ENCODE data around the gene TOP1. TPM values are rescaled to one million over a fixed set of nuclear protein-coding genes. Genes with fewer than 3 reads are reported as not detected.

Gene TOP1
- total RNA-seq, 1 donor from 2014 or later: 17.2 TPM

GRCh38 chr20:41045671-41046070, 17.0 kb downstream of the TOP1 start:
- H3K27me3 ChIP-seq (ENCODE audit: control insufficient read depth in 3 of 3, insufficient read depth in 3 of 3, low read length in 3 of 3): no peaks in the 10 kb centered on the region
- no peak overlapping the region for H3K27ac ChIP-seq (ENCODE audit: low read depth, low read length)
- no peaks in the 10 kb centered on the region for H3K9me3 ChIP-seq (ENCODE audit: control insufficient read depth in 3 of 3, low read length in 3 of 3)
- H3K4me1 ChIP-seq (ENCODE audit: control insufficient read depth in 3 of 3, insufficient read depth in 3 of 3, low read length in 3 of 3): peaks cover 32 to 43% (median 35%) of the 10 kb centered on the region in 3 donors
- no peak overlapping the region for H3K4me3 ChIP-seq (ENCODE audit: low read length in 3 of 3)
- H3K36me3 ChIP-seq (ENCODE audit: control insufficient read depth in 3 of 3, insufficient read depth in 3 of 3, low read length in 3 of 3): no peaks in the 10 kb centered on the region
- H3K9ac ChIP-seq (ENCODE audit: low read depth in 1 of 3, low read length in 3 of 3): no peak overlapping the region

- Histone ChIP-seq H3K4me1 (ENCODE audit: control insufficient read depth in 3 of 3, insufficient read depth in 3 of 3, low read length in 3 of 3) (peaks cover 42 to 50% (median 44%) of the 10 kb centered on the region in 3 donors), H3K4me3 (ENCODE audit: low read length in 3 of 3) (no peak overlapping the region), H3K27ac (ENCODE audit: low read depth, low read length) (no peak overlapping the region), H3K9me3 (ENCODE audit: control insufficient read depth in 3 of 3, low read length in 3 of 3) (no peaks in the 10 kb centered on the region), H3K27me3 (ENCODE audit: control insufficient read depth in 3 of 3, insufficient read depth in 3 of 3, low read length in 3 of 3) (no peaks in the 10 kb centered on the region), H3K36me3 (ENCODE audit: control insufficient read depth in 3 of 3, insufficient read depth in 3 of 3, low read length in 3 of 3) (no peaks in the 10 kb centered on the region), H3K9ac (ENCODE audit: low read depth in 1 of 3, low read length in 3 of 3) (no peak overlapping the region)
These were observed 18.1 kb downstream of the TOP1 start for GRCh38 chr20:41046716-41047115.

GRCh38 chr20:41047279-41047974, 18.8 kb downstream of the TOP1 start:
- Histone ChIP-seq H3K36me3 (ENCODE audit: control insufficient read depth in 3 of 3, insufficient read depth in 3 of 3, low read length in 3 of 3) (no peaks in the 10 kb centered on the region), H3K4me1 (ENCODE audit: control insufficient read depth in 3 of 3, insufficient read depth in 3 of 3, low read length in 3 of 3) (peaks cover 40 to 51% (median 50%) of the 10 kb centered on the region in 3 donors), H3K9me3 (ENCODE audit: control insufficient read depth in 3 of 3, low read length in 3 of 3) (no peaks in the 10 kb centered on the region), H3K9ac (ENCODE audit: low read depth in 1 of 3, low read length in 3 of 3) (peak overlapping the region in 1 of 3 donors; percentile 36), H3K27ac (ENCODE audit: low read depth, low read length) (no peak overlapping the region), H3K27me3 (ENCODE audit: control insufficient read depth in 3 of 3, insufficient read depth in 3 of 3, low read length in 3 of 3) (no peaks in the 10 kb centered on the region), H3K4me3 (ENCODE audit: low read length in 3 of 3) (peak overlapping the region in 1 of 3 donors; percentile 45)

- Histone ChIP-seq H3K4me1 (ENCODE audit: control insufficient read depth in 3 of 3, insufficient read depth in 3 of 3, low read length in 3 of 3) (peaks cover 44 to 55% (median 51%) of the 10 kb centered on the region in 3 donors), H3K9ac (ENCODE audit: low read depth in 1 of 3, low read length in 3 of 3) (peak overlapping the region in 1 of 3 donors; percentile 36), H3K9me3 (ENCODE audit: control insufficient read depth in 3 of 3, low read length in 3 of 3) (no peaks in the 10 kb centered on the region), H3K27ac (ENCODE audit: low read depth, low read length) (no peak overlapping the region), H3K27me3 (ENCODE audit: control insufficient read depth in 3 of 3, insufficient read depth in 3 of 3, low read length in 3 of 3) (no peaks in the 10 kb centered on the region), H3K36me3 (ENCODE audit: control insufficient read depth in 3 of 3, insufficient read depth in 3 of 3, low read length in 3 of 3) (no peaks in the 10 kb centered on the region), H3K4me3 (ENCODE audit: low read length in 3 of 3) (peak overlapping the region in 1 of 3 donors; percentile 45)
These were observed 19.3 kb downstream of the TOP1 start for GRCh38 chr20:41047975-41048305.

- no peaks in the 10 kb centered on the region for H3K36me3 ChIP-seq (ENCODE audit: control insufficient read depth in 3 of 3, insufficient read depth in 3 of 3, low read length in 3 of 3)
- H3K4me3 ChIP-seq (ENCODE audit: low read length in 3 of 3): peak overlapping the region in 1 of 3 donors; percentile 33
- H3K27ac ChIP-seq (ENCODE audit: low read depth, low read length): no peak overlapping the region
- no peaks in the 10 kb centered on the region for H3K9me3 ChIP-seq (ENCODE audit: control insufficient read depth in 3 of 3, low read length in 3 of 3)
- H3K4me1 ChIP-seq (ENCODE audit: control insufficient read depth in 3 of 3, insufficient read depth in 3 of 3, low read length in 3 of 3): peaks cover 49 to 61% (median 53%) of the 10 kb centered on the region in 3 donors
- H3K27me3 ChIP-seq (ENCODE audit: control insufficient read depth in 3 of 3, insufficient read depth in 3 of 3, low read length in 3 of 3): no peaks in the 10 kb centered on the region
- no peak overlapping the region for H3K9ac ChIP-seq (ENCODE audit: low read depth in 1 of 3, low read length in 3 of 3)
These were observed 20.1 kb downstream of the TOP1 start for GRCh38 chr20:41048461-41049301.

GRCh38 chr20:41049451-41049850, 20.8 kb downstream of the TOP1 start:
- Histone ChIP-seq H3K27me3 (ENCODE audit: control insufficient read depth in 3 of 3, insufficient read depth in 3 of 3, low read length in 3 of 3) (no peaks in the 10 kb centered on the region), H3K36me3 (ENCODE audit: control insufficient read depth in 3 of 3, insufficient read depth in 3 of 3, low read length in 3 of 3) (no peaks in the 10 kb centered on the region), H3K4me1 (ENCODE audit: control insufficient read depth in 3 of 3, insufficient read depth in 3 of 3, low read length in 3 of 3) (peaks cover 49 to 61% (median 53%) of the 10 kb centered on the region in 3 donors), H3K4me3 (ENCODE audit: low read length in 3 of 3) (no peak overlapping the region), H3K27ac (ENCODE audit: low read depth, low read length) (no peak overlapping the region), H3K9me3 (ENCODE audit: control insufficient read depth in 3 of 3, low read length in 3 of 3) (no peaks in the 10 kb centered on the region), H3K9ac (ENCODE audit: low read depth in 1 of 3, low read length in 3 of 3) (no peak overlapping the region)

- no peak overlapping the region for H3K27ac ChIP-seq (ENCODE audit: low read depth, low read length)
- H3K4me3 ChIP-seq (ENCODE audit: low read length in 3 of 3): no peak overlapping the region
- peaks cover 49 to 61% (median 50%) of the 10 kb centered on the region in 3 donors for H3K4me1 ChIP-seq (ENCODE audit: control insufficient read depth in 3 of 3, insufficient read depth in 3 of 3, low read length in 3 of 3)
- H3K27me3 ChIP-seq (ENCODE audit: control insufficient read depth in 3 of 3, insufficient read depth in 3 of 3, low read length in 3 of 3): no peaks in the 10 kb centered on the region
- no peaks in the 10 kb centered on the region for H3K36me3 ChIP-seq (ENCODE audit: control insufficient read depth in 3 of 3, insufficient read depth in 3 of 3, low read length in 3 of 3)
- H3K9me3 ChIP-seq (ENCODE audit: control insufficient read depth in 3 of 3, low read length in 3 of 3): no peaks in the 10 kb centered on the region
- H3K9ac ChIP-seq (ENCODE audit: low read depth in 1 of 3, low read length in 3 of 3): no peak overlapping the region
These were observed 21.9 kb downstream of the TOP1 start for GRCh38 chr20:41050361-41051008.

- Histone ChIP-seq H3K4me1 (ENCODE audit: control insufficient read depth in 3 of 3, insufficient read depth in 3 of 3, low read length in 3 of 3) (peaks cover 43 to 60% (median 49%) of the 10 kb centered on the region in 3 donors), H3K27me3 (ENCODE audit: control insufficient read depth in 3 of 3, insufficient read depth in 3 of 3, low read length in 3 of 3) (no peaks in the 10 kb centered on the region), H3K9me3 (ENCODE audit: control insufficient read depth in 3 of 3, low read length in 3 of 3) (no peaks in the 10 kb centered on the region), H3K9ac (ENCODE audit: low read depth in 1 of 3, low read length in 3 of 3) (no peak overlapping the region), H3K36me3 (ENCODE audit: control insufficient read depth in 3 of 3, insufficient read depth in 3 of 3, low read length in 3 of 3) (no peaks in the 10 kb centered on the region), H3K27ac (ENCODE audit: low read depth, low read length) (no peak overlapping the region), H3K4me3 (ENCODE audit: low read length in 3 of 3) (no peak overlapping the region)
These were observed 22.6 kb downstream of the TOP1 start for GRCh38 chr20:41051009-41051825.

GRCh38 chr20:41052742-41053419, 24.3 kb downstream of the TOP1 start:
- Histone ChIP-seq H3K4me1 (ENCODE audit: control insufficient read depth in 3 of 3, insufficient read depth in 3 of 3, low read length in 3 of 3) (peaks cover 27 to 46% (median 39%) of the 10 kb centered on the region in 3 donors), H3K27me3 (ENCODE audit: control insufficient read depth in 3 of 3, insufficient read depth in 3 of 3, low read length in 3 of 3) (no peaks in the 10 kb centered on the region), H3K36me3 (ENCODE audit: control insufficient read depth in 3 of 3, insufficient read depth in 3 of 3, low read length in 3 of 3) (no peaks in the 10 kb centered on the region), H3K4me3 (ENCODE audit: low read length in 3 of 3) (no peak overlapping the region), H3K27ac (ENCODE audit: low read depth, low read length) (no peak overlapping the region), H3K9me3 (ENCODE audit: control insufficient read depth in 3 of 3, low read length in 3 of 3) (no peaks in the 10 kb centered on the region), H3K9ac (ENCODE audit: low read depth in 1 of 3, low read length in 3 of 3) (no peak overlapping the region)

All from skeletal muscle tissue (tissue), 4 donors.